Chondrocyte (in vitro differentiated cells): Measurements from ENCODE around the gene ADGRB2. TPM values are rescaled to one million over a fixed set of nuclear protein-coding genes. Genes with fewer than 3 reads are reported as not detected.

ENCODE experiments used
- DNase-seq: peaks from one replicate; pipeline ENCODE4 v3.0.0; 2021; ENCODE audit warnings: mixed read lengths, low spot score
- H3K27ac Mint-ChIP-seq: one replicate; pipeline ENCODE4 v1.8.0; 2021; ENCODE audit warnings: mild to moderate bottlenecking, moderate library complexity, mixed read lengths; ENCODE audit not compliant: unreplicated experiment
- H3K27me3 Mint-ChIP-seq: 2 replicates; pipeline ENCODE4 v1.8.0; 2021; ENCODE audit warnings: low read depth, mixed read lengths
- H3K36me3 Mint-ChIP-seq: 2 replicates; pipeline ENCODE4 v1.8.0; 2021; ENCODE audit warnings: low read depth, mixed read lengths
- H3K4me1 Mint-ChIP-seq: 2 replicates; pipeline ENCODE4 v1.8.0; 2021; ENCODE audit warnings: low read depth, mild to moderate bottlenecking, mixed read lengths
- H3K4me3 Mint-ChIP-seq: one replicate; pipeline ENCODE4 v1.8.0; 2021; ENCODE audit warnings: mild to moderate bottlenecking, moderate library complexity, mixed read lengths; ENCODE audit not compliant: unreplicated experiment
- H3K9me3 Mint-ChIP-seq: 2 replicates; pipeline ENCODE4 v1.8.0; 2021; ENCODE audit warnings: low read depth, mixed read lengths
- CTCF ChIP-seq: fragments of 200-600 bp; sonication (generic); IDR thresholded peaks from 2 replicates; pipeline ENCODE4 v1.5.0; 2021; ENCODE audit warnings: antibody characterized with exemption, mild to moderate bottlenecking, moderate library complexity
- total RNA-seq: library from RNA; stranded (reverse); gene quantifications from 3 replicates; pipeline ENCODE4 v1.2.1, GENCODE V29; 2021

The ADGRB2 gene
- total RNA-seq, 1 donor from 2014 or later, result 11.9 TPM

GRCh38 chr1:31685795-31686194, 78.3 kb downstream of the ADGRB2 start:
- Mint-ChIP-seq H3K9me3 (no peaks in the 10 kb centered on the region), H3K4me1 (peaks cover 42% of the 10 kb centered on the region), H3K27ac (no peak overlapping the region)

GRCh38 chr1:31683997-31684396, 80.1 kb downstream of the ADGRB2 start:
- Mint-ChIP-seq H3K4me1 (peaks cover 25% of the 10 kb centered on the region), H3K36me3 (peaks cover 38% of the 10 kb centered on the region), H3K27ac (no peak overlapping the region), H3K9me3 (no peaks in the 10 kb centered on the region), H3K4me3 (no peak overlapping the region), H3K27me3 (no peaks in the 10 kb centered on the region)
- DNase-seq, result no peak
- TF ChIP-seq CTCF, result peak; percentile 61

More at GRCh38 chr1:31685795-31686194, 78.3 kb downstream of the ADGRB2 start:
- no peak for TF ChIP-seq CTCF
- DNase-seq, result no peak
- Mint-ChIP-seq H3K27me3 (no peaks in the 10 kb centered on the region), H3K36me3 (peaks cover 36% of the 10 kb centered on the region), H3K4me3 (no peak overlapping the region)

DNA sequence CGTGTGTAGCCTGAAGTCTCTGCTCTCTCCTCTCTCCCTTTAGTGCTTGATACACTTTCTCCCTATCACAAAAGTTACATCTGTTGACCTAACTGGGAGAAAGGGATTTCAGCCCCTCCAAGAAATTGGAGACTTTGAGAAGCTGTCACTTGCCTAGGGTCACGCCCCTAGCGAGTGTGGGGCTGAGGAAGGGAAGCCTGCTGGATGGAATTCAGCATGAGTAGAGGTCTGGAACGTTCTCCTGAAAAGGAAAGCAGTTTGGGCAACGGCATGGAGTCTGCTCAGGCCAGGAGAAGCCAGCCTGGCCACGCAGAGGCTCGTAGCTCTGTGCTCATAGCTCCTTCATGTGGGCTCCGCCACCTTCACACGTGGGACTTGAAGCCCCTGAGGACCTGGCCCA, 82.7 kb downstream of the ADGRB2 start:
- no peaks in the 10 kb centered on the region for H3K9me3 Mint-ChIP-seq
- H3K4me1 Mint-ChIP-seq, result peaks cover 8% of the 10 kb centered on the region
- TF ChIP-seq CTCF, result no peak
- no peak overlapping the region for H3K4me3 Mint-ChIP-seq
- H3K36me3 Mint-ChIP-seq, result peaks cover 28% of the 10 kb centered on the region
- H3K27ac Mint-ChIP-seq, result no peak overlapping the region
- DNase-seq, result no peak
- H3K27me3 Mint-ChIP-seq, result no peaks in the 10 kb centered on the region

DNA sequence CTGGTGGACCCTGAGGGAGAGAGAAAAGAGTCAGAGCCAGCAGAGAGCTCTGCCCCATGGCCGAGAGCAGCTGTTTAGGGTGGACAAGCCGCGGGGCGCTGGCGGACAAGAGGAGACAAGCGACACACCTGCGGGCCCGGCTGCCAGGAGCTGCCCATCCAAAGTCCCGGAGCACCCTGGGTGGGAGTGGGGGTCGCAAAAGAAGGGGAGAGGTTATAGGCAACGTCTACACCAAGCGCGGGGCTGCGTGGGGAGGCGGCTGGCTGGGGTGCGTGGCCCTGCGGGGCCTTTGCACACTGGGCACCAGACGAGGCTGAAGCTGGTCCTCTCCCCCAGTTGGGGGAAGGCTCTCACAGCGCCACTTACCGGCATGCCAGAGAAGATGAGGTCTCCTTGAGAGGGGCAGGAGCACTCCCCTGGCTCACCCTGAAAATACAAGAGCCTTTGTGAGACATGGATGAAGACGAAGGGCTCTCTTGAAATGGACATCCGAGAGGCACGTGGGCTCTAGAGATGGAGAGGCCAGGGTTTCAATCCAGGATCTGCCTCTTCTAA, 84.4 kb downstream of the ADGRB2 start:
- no peak overlapping the region for H3K27ac Mint-ChIP-seq
- no peaks in the 10 kb centered on the region for H3K27me3 Mint-ChIP-seq

GRCh38 chr1:31679091-31679490, 85.0 kb downstream of the ADGRB2 start:
- Mint-ChIP-seq H3K4me3 (no peak overlapping the region), H3K27ac (no peak overlapping the region), H3K36me3 (peaks cover 17% of the 10 kb centered on the region), H3K4me1 (peaks cover 21% of the 10 kb centered on the region), H3K9me3 (no peaks in the 10 kb centered on the region), H3K27me3 (no peaks in the 10 kb centered on the region)
- no peak for DNase-seq
- no peak for TF ChIP-seq CTCF

More for the DNA sequence above, 84.4 kb downstream of the ADGRB2 start:
- DNase-seq, result no peak
- H3K4me1 Mint-ChIP-seq, result peaks cover 15% of the 10 kb centered on the region
- no peaks in the 10 kb centered on the region for H3K9me3 Mint-ChIP-seq
- no peak overlapping the region for H3K4me3 Mint-ChIP-seq
- no peak for TF ChIP-seq CTCF
- peaks cover 19% of the 10 kb centered on the region for H3K36me3 Mint-ChIP-seq
